GM03348 (cell line): Measurements from ENCODE around the gene PRM2.
"Not testable (repeated sequence)": the region's sequence is repeated elsewhere in the genome, so short reads cannot be mapped to it uniquely, and the experiment has no call there.

ENCODE experiments used
- DNase-seq: peaks from one replicate; pipeline ENCODE4 v3.0.0; 2012; ENCODE audit warnings: low spot score

PRM2 gene

DNA sequence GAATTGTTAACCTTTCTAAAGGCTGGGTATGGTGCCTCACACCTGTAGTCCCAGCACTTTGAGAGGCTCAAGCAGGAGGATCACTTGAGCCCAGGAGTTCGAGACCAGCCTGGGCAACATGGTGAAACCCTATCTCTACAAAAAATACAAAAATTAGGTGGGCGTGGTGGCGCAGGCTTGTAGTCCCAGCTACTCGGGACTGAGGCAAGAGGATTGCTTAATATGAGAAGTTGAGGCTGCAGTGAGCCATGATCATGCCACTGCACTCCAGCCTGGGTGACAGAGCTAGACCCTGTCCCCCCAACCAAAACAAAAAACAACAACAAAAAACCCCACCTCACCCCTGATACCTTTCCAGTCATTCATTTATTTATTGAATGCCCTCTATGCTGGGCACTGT lies 13.4 kb upstream of the PRM2 start:
- not testable (repeated sequence) for DNase-seq

- DNase-seq: no peak
Observed at GRCh38 chr16:11289202-11289601, 12.9 kb upstream of the PRM2 start.

- DNase-seq: no peak
Observed at GRCh38 chr16:11285842-11286241, 9.6 kb upstream of the PRM2 start.

- DNase-seq: no peak
Observed at GRCh38 chr16:11283820-11284248, 7.6 kb upstream of the PRM2 start.

DNA sequence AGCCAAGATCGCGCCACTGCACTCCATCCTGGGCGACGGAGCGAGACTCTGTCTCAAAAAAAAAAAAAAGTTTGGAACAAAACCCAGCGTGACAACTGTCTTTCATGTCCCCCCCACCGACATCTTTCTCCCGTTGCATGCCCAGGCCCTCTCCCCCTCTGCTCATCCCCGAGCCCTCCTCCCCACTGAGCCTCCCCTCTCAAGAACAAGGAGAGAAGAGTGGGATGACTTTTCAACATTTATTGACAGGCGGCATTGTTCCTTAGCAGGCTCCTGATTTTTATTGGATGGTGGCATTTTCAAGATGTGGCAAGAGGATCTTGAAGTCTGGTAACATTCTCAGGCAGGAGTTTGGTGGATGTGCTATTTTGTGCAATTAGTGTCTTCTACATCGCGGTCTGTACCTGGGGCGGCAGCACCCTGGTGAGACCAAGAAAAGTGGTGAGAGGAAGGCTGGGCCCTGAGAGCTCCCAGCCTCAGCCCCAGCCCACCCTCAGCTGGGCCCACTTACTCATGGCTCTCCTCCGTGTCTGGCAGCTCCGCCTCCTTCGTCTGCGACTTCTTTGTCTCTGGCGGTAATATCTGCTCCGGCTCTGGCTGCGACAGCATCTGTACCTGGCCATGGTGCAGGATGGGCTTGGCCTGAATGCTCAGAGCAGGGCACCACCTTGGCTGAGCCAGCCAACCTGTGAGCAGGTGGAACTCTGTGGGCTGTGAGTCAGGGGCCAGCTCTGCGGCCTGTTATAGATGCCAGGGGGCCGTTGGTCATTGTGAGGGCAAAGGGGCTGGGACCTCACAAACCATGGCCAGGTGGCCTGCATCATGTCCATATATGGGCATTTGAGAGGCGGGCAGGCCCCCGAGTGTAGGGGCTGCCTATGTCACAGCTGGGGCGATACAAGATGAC lies 4.6 kb upstream of the PRM2 start, which contains the start of gene PRM1:
Gene PRM1 (minus strand): TSS at position 715 of the 907 bp plus-strand sequence. CDS start 92 bp downstream, at position 623.
- no peak for DNase-seq

GRCh38 chr16:11278681-11279628 lies 2.7 kb upstream of the PRM2 start:
- DNase-seq: no peak

- no peak for DNase-seq
Observed at GRCh38 chr16:11277607-11278337, 1.5 kb upstream of the PRM2 start.

DNA sequence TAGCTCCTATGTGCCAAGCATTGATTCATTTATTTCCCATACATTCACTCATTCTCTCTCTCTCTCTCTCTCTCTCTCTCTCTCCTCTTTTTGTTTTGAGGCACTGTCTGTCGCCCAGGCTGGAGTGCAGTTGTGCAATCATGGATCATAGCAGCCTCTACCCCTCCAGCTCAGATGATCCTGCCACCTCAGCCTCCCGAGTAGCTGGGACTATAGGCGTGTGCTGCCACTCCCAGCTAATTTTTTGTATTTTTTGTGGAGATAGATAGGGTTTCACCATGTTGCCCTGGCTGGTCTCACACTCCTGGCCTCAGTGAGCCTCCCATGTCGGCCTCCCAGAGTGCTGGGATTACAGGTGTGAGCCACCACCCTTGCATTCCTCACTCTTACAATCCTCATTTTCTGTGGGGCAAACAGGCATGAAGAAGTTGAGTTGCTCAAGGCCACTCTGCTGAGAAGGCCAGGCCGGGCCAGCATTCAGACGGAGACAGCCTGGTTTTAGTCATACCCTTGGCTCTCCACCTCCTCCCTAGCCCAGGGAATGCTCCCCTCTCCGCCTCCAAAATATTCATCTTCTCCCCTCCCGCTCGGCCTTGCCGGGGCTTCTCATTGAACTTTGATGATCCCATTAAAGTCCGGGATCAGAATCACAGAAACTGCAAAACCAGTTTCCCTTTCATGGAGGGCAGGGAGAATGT lies 765 bp upstream of the PRM2 start:
- DNase-seq: no peak

DNA sequence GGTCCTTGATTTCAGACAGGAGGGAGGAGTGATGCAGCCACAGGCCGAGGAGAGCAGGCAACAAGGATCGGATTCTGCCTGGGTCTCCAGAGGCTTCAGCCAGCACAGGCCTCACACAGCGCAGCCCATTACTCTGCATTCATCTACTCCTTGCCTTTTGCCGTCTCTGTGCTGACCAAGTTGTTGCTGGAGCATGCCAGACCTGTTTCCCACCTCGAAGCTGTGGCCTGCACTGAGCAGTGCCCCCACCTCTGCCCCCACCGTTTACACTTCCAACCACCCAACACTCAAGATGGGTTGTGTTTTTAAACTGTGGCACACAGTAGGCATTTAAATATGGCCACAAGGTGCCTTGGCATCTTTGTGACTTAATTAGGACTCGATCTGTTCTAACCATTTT lies 1.3 kb downstream of the PRM2 start:
- DNase-seq: no peak

- DNase-seq: no peak
Observed at GRCh38 chr16:11273721-11274324, 2.5 kb downstream of the PRM2 start.

DNA sequence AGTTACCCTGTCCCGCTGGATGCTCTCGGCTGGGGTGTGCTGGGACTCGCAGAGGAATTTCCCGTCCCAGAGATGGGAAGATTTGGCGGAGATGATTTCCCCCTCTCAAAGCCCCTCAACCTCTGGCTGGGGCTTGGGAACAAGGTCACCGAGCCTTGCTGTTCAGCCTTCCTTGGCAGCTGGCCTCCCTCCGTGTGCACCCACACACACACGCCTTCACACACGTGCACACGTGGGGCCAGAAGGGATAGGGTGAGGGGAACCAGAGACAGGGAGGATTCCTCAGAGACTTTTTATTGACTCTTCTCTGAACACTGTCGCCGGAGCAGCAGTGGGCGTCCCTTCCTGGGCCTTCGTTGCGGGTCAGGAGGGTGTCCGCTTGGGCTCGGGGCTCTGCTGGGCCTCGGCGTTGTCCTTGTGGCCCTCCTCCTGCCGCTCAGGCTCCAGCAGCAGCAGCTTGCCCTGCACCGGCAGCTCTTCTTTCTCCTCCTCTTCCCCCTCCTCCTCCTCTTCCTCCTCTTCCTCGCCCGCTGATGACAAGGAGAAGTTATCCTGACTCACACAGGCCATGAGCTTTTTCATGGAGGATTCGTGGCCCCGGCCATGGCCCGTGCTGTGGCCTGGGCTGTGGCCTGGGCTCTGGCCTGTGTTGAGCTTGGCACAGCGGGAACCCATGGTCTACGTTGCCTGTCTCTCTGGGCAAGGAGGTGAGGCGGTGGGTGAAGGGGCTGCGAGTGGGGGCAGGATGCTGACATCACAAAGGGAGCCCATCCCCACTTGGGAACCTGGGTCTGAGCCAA lies 3.2 kb downstream of the PRM2 start, which contains the start of gene PRM3:
Gene PRM3 (minus strand): TSS at position 709 of the 800 bp plus-strand sequence. CDS start 34 bp downstream, at position 675.
- DNase-seq: no peak

DNA sequence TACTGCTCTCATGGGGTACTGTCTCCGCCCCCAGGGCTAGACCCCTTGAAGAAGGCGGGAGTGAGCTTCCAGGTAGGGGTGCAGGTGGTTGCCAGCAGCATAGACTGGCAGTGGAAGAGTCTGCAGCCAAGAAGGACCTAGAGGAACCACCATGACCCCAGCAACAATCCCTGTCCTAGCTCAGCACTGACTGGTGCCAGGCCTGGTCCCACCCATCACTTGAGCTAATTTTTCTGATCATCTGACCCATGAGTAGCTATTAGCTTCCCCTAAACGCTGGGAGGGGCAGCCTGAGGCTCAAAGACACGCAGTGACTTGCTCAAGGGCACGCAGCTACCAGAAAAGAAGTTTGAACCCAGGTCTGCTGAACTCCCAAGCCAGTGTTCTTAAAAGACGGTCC lies 3.8 kb downstream of the PRM2 start:
- no peak for DNase-seq

- DNase-seq: no peak
Observed at GRCh38 chr16:11271610-11272009, 4.7 kb downstream of the PRM2 start.

DNA sequence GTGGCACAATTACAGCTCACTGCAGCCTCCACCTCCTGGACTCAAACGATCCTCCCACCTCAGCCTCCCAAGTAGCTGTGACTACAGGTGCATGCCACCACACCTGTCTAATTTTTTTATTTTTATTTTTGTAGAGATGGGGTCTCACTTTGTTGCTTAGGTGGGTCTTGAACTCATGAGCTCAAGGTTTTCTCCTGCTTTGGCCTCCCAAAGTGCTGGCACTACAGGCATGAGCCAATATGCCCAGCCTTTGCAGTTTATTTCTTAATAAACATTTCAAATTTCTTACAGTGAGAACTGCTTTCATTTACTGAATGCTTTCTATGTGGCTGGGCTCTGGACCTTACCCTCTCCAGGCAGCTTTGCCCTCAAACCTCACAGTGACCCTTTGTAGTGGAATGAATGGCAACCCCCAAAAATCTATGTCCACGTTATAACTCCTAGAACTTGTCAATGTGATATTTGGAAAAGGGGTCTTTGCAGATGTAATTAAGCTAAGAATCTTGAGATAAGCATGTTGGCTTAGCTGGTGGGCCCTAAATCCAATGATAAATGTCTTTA lies 5.6 kb downstream of the PRM2 start:
- DNase-seq: no peak

DNA sequence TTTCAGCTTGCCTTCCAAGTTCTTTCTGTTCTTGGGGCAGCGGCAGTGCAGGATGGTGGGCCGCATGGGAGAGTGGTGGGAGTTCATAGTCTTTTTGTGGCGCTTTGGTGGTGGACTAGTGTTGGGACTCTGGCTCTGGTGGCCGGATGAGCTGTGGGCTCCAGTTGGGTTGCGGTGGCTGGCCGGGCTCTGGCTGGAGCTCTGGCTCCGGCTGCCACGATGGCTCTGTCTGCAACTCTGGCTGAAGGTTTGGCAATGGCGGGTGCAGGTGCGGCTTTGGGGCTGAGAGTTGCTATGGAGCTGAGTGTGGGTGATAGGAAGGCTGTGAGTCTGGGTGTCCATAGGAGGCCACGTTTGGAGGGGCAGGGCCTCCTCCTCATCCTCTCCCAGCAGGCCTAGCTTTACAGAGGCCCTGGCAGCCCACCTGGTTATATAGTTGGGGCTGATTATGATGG lies 7.3 kb downstream of the PRM2 start, which contains the start of gene TNP2:
Gene TNP2 (minus strand): TSS at position 405 of the 455 bp plus-strand sequence. CDS start 63 bp downstream, at position 342.
- no peak for DNase-seq

- no peak for DNase-seq
Observed at GRCh38 chr16:11265124-11265523, 11.2 kb downstream of the PRM2 start.

- DNase-seq: no peak
Observed at GRCh38 chr16:11264155-11264832, 12.0 kb downstream of the PRM2 start.

- DNase-seq: no peak
Observed at GRCh38 chr16:11263737-11264136, 12.5 kb downstream of the PRM2 start.

DNA sequence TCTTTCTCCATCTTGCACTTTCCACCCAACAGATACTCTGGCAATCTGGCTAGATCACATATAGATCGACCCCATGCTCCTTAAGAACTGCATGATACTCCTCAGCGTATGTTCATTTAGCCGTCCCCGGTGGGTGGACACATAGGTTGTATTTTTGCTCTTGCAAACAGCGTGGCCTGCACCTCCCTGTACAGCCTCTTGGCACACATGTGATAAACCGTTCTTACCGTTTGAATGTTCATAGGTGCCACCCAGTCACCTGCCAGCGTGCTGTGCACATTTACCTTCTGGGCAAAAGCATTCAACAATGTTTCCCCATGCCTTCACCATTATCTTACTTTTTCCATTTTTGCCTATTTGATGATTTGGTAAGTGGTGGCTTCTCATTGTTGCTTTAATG lies 13.4 kb downstream of the PRM2 start:
- no peak for DNase-seq
